HepG2 (cell line): ENCODE data around the gene CCL18. TPM values are rescaled to one million over a fixed set of nuclear protein-coding genes. Genes with fewer than 3 reads are reported as not detected.

Source experiments
- ATAC-seq: fragments of 200-7000 bp; cut with Tn5 transposase; 3 replicates; pipeline ENCODE4 v1.9.1; 2020; ENCODE audit warnings: mild to moderate bottlenecking, moderate library complexity
- BruUV-seq: library from RNA; stranded (reverse); fragments of 400-500 nt; replicated peaks from 2 replicates; lab custom pipeline; 2021; lab: Mats Ljungman, UMichigan
- CTCF ChIA-PET: fragments of 300-600 bp; formaldehyde crosslinking; extraction: SDS; loops from one replicate; lab custom pipeline; 2021; ENCODE audit warnings: low total read pairs, inconsistent platforms, low intra/inter-chr PET ratio; lab: Yijun Ruan, JAX
- POLR2A ChIA-PET: fragments of 350-600 bp; sonication (Branson Sonifier 250); formaldehyde crosslinking; loops from one replicate; lab custom pipeline; 2020; ENCODE audit warnings: antibody characterized with exemption, inconsistent platforms; lab: Yijun Ruan, JAX
- DNase-seq: peaks from one replicate; pipeline ENCODE4 v3.0.0-alpha.2; 2015; ENCODE audit warnings: low spot score
- FAIRE-seq: peaks from 3 replicates; lab custom pipeline; 2011; peaks lifted over from hg19 to GRCh38; lab: Jason Lieb, UNC
- H2AFZ ChIP-seq: one replicate; pipeline ENCODE4 v1.6.1; 2011; ENCODE audit warnings: low read length, inconsistent platforms
- H3K27ac ChIP-seq: fragments of 300-600 bp; 3 replicates; pipeline ENCODE4 v1.8.0; 2011; ENCODE audit warnings: mixed run types, mild to moderate bottlenecking, mixed read lengths, low read length, inconsistent platforms; ENCODE audit not compliant: insufficient read depth; ENCODE audit errors: extremely low read length
- H3K27me3 ChIP-seq, 2 experiments: fragments of 200-600 bp in 1 of 2; 2 replicates in 1 of 2; 3 replicates in 1 of 2; pipeline versions ENCODE4 v1.6.0 to v1.8.0; 2011; ENCODE audit warnings: low read length in 2 of 2, mild to moderate bottlenecking in 2 of 2, moderate library complexity in 2 of 2, inconsistent platforms in 1 of 2; ENCODE audit not compliant: insufficient read depth in 2 of 2, control insufficient read depth in 1 of 2
- H3K36me3 ChIP-seq, 2 experiments: fragments of 200-600 bp in 1 of 2; replicated peaks in 1 of 2; 2 replicates in 1 of 2; 3 replicates in 1 of 2; pipeline versions ENCODE4 v1.5.1 to v1.8.0; 2011; ENCODE audit warnings: low read length in 2 of 2, inconsistent platforms in 1 of 2; ENCODE audit not compliant: insufficient read depth in 2 of 2, control insufficient read depth in 1 of 2
- H3K4me1 ChIP-seq: 2 replicates; pipeline ENCODE4 v1.5.1; 2012; ENCODE audit warnings: low read length, inconsistent platforms; ENCODE audit not compliant: insufficient read depth
- H3K4me2 ChIP-seq: 2 replicates; pipeline ENCODE4 v1.6.0; 2011; ENCODE audit warnings: low read depth, low read length, inconsistent platforms
- H3K4me3 ChIP-seq, 3 experiments: fragments of 200-600 bp in 1 of 3; sonication (generic), shearing (Covaris generic) in 1 of 3; replicated peaks in 1 of 3; 2 replicates each; pipeline ENCODE4 v1.5.1; 2011 to 2016; ENCODE audit warnings: low read length in 3 of 3, inconsistent platforms in 2 of 3, low read depth in 2 of 3, mild to moderate bottlenecking in 2 of 3, control low read depth in 1 of 3, mixed read lengths in 1 of 3; ENCODE audit not compliant: insufficient read depth in 1 of 3
- H3K79me2 ChIP-seq: one replicate; pipeline ENCODE4 v1.6.1; 2011; ENCODE audit warnings: low read length, inconsistent platforms; ENCODE audit not compliant: insufficient read depth
- H3K9ac ChIP-seq: 2 replicates; pipeline ENCODE4 v1.6.0; 2011; ENCODE audit warnings: mild to moderate bottlenecking, low read depth, low read length, inconsistent platforms; ENCODE audit not compliant: insufficient read depth
- H3K9me3 ChIP-seq: 2 replicates; pipeline ENCODE4 v1.5.1; 2012; ENCODE audit warnings: mild to moderate bottlenecking, low read length
- H4K20me1 ChIP-seq: 2 replicates; pipeline ENCODE4 v1.6.0; 2011; ENCODE audit warnings: inconsistent platforms, mild to moderate bottlenecking, low read length, moderate library complexity; ENCODE audit not compliant: insufficient read depth
- ARID4A ChIP-seq: sonication (generic); formaldehyde crosslinking; IDR thresholded peaks from 2 replicates; pipeline ENCODE4 v1.5.0; 2020; ENCODE audit warnings: mild to moderate bottlenecking, missing genetic modification reagents, borderline replicate concordance
- ESRRA ChIP-seq: sonication (generic); formaldehyde crosslinking; IDR thresholded peaks from 2 replicates; pipeline ENCODE4 v1.5.1; 2020; ENCODE audit warnings: mild to moderate bottlenecking, low read depth, missing genetic modification reagents
- FOXA1 ChIP-seq, 2 experiments: fragments of 450-650 bp in 1 of 2; sonication (generic) in 1 of 2; formaldehyde crosslinking in 1 of 2; IDR thresholded peaks; 2 replicates each; pipeline versions ENCODE4 v1.4.0 to v1.6.1; 2016 to 2020; ENCODE audit warnings: missing genetic modification reagents in 1 of 2
- FUBP1 ChIP-seq: sonication (generic); formaldehyde crosslinking; IDR thresholded peaks from 2 replicates; pipeline ENCODE4 v1.5.1; 2020; ENCODE audit warnings: missing genetic modification reagents, mild to moderate bottlenecking, borderline replicate concordance
- GPN1 ChIP-seq: sonication (generic); formaldehyde crosslinking; IDR thresholded peaks from 2 replicates; pipeline ENCODE4 v1.5.1; 2020; ENCODE audit warnings: missing genetic modification reagents, borderline replicate concordance
- HIC2 ChIP-seq: sonication (generic); formaldehyde crosslinking; IDR thresholded peaks from 2 replicates; pipeline ENCODE4 v1.9.0; 2022; ENCODE audit warnings: low read depth, missing genetic modification reagents
- NR3C1 ChIP-seq: sonication (generic); formaldehyde crosslinking; IDR thresholded peaks from 2 replicates; pipeline ENCODE4 v1.4.0; 2020; ENCODE audit warnings: missing genetic modification reagents
- PREB ChIP-seq: sonication (generic); formaldehyde crosslinking; IDR thresholded peaks from 2 replicates; pipeline ENCODE4 v1.4.0; 2020; ENCODE audit warnings: missing genetic modification reagents
- RARG ChIP-seq: sonication (generic); formaldehyde crosslinking; IDR thresholded peaks from 2 replicates; pipeline ENCODE4 v1.4.0; 2020; ENCODE audit warnings: low read depth, mild to moderate bottlenecking, missing genetic modification reagents
- SMC3 ChIP-seq: IDR thresholded peaks from 2 replicates; pipeline ENCODE4 v1.6.1; 2011; ENCODE audit warnings: low read length, improper control_type of control experiment
- SSRP1 ChIP-seq: IDR thresholded peaks from 2 replicates; pipeline ENCODE4 v1.6.1; 2016; ENCODE audit warnings: control low read depth
- ZNF331 ChIP-seq: sonication (generic); formaldehyde crosslinking; IDR thresholded peaks from 2 replicates; pipeline ENCODE4 v1.4.0; 2020; ENCODE audit warnings: missing genetic modification reagents
- ZSCAN29 ChIP-seq: sonication (generic); formaldehyde crosslinking; conservative IDR thresholded peaks from 2 replicates; pipeline ENCODE4 v1.4.0; 2020; ENCODE audit warnings: mild to moderate bottlenecking, missing genetic modification reagents
- WGBS: methylation state at CpG from one replicate; pipeline ENCODE4 v1.1.6; 2017; ENCODE audit warnings: low lambda C conversion rate; 5-methylcytosine and 5-hydroxymethylcytosine counted together
- in situ Hi-C: cut with HindIII; loops from 2 replicates; pipeline ENCODE4 v1.10.0; 2017; ENCODE audit warnings: low pct_unique_long_range_greater_than_20kb; ENCODE audit not compliant: extremely low pct_ligation_motif_present
- intact Hi-C: fragments of 100-400 bp; cut with micrococcal nuclease; formaldehyde crosslinking; loops from one replicate; pipeline ENCODE4 v1.10.0; 2022; ENCODE audit not compliant: unreplicated experiment
- polyA plus RNA-seq, 8 experiments: library from polyadenylated mRNA; depleted of rRNA in 3 of 8; stranded (reverse) in 7 of 8; unstranded in 1 of 8; fragments of >200 nt; fragmentation: Illumina TruSeq in 4 of 8; extraction: Trizol in 4 of 8; gene quantifications; 2 replicates each; pipeline versions ENCODE4 v1.2.1 to v1.2.3, GENCODE V29; 2011 to 2016; ENCODE audit warnings: low read depth in 4 of 8, missing spikeins in 1 of 8, mixed read lengths in 1 of 8; ENCODE audit not compliant: insufficient read depth in 1 of 8
- total RNA-seq, 5 experiments: library from RNA; depleted of rRNA; stranded (reverse); fragments of >200 nt; fragmentation: Illumina TruSeq; extraction: Trizol; gene quantifications; 2 replicates each; pipeline ENCODE4 v1.2.3, GENCODE V29; 2016; ENCODE audit warnings: low read depth in 1 of 5

CCL18 gene
- total and polyA plus RNA-seq, 2 of the 13 experiments (the other 11 are each of a cell fraction or from before 2014, with no cell fraction given), result not detected

- TF ChIP-seq ARID4A, result no peak
- TF ChIP-seq ZSCAN29, result no peak
- no peak for TF ChIP-seq SSRP1
- TF ChIP-seq FUBP1 (CRISPR knock-in tag), result no peak
- TF ChIP-seq, all 625 proteins: peak for 0
These were observed 7.7 kb downstream of the CCL18 start (continued) for GRCh38 chr17:36071751-36072150.

GRCh38 chr17:36072431-36073121 is 8.5 kb downstream of the CCL18 start:
- no TSS peak for BruUV-seq
- TF ChIP-seq NR3C1 (CRISPR knock-in tag) (no peak), ZNF331 (CRISPR knock-in tag) (no peak), FOXA1 (IDR thresholded peaks at IDR 0.05) (no peak), FOXA1 (CRISPR knock-in tag; IDR thresholded peaks at IDR 0.05) (0 out of 2 replicates have a peak, but pooled peaks have one; percentile 9), GPN1 (CRISPR knock-in tag) (no peak), RARG (no peak), PREB (CRISPR knock-in tag) (no peak), HIC2 (CRISPR knock-in tag) (no peak), ESRRA (CRISPR knock-in tag) (no peak), SMC3 (peak; percentile 82)

More at GRCh38 chr17:36072431-36073121, 8.5 kb downstream of the CCL18 start:
- in situ Hi-C loops, result loop anchor here (5.0 kb wide), 1 partner anchor 100 kb away; no protein-coding TSS in a partner anchor
- Histone ChIP-seq H3K9ac (no peak overlapping the region), H4K20me1 (no peaks in the 10 kb centered on the region), H3K27ac (no peak overlapping the region), H2AFZ (no peak overlapping the region), H3K36me3 (no peaks in the 10 kb centered on the region), H3K4me1 (no peaks in the 10 kb centered on the region), H3K27me3 (peaks cover 0 to 16% of the 10 kb centered on the region in 2 experiments; a peak in 2 of 5 replicates), H3K9me3 (no peaks in the 10 kb centered on the region), H3K4me3 (no peak overlapping the region), H3K79me2 (no peaks in the 10 kb centered on the region), H3K4me2 (no peak overlapping the region)
- 19% methylated on average over 11 of the region's 12 CpGs for WGBS
- CTCF ChIA-PET, result interaction anchor here (0.6 to 2.9 kb wide), 4 partner anchors 76 to 126 kb away, joined by 3 to 28 read pairs (median 5); no protein-coding TSS in a partner anchor
- POLR2A ChIA-PET, result interaction anchor here (1.1 to 2.1 kb wide), 4 partner anchors 91 to 102 kb away, joined by 7 to 19 read pairs (median 12); partner anchors contain the start of gene CCL16
- FAIRE-seq (no peak), DNase-seq (peak; percentile 52), ATAC-seq (peak; percentile 77)
- intact Hi-C loops, result loop anchor here (1.0 to 2.0 kb wide), 2 partner anchors 64 to 103 kb away; no protein-coding TSS in a partner anchor
